Activated CD4-positive, alpha-beta T cell treated with anti-CD3 and anti-CD28 coated beads for 36 hours (primary cell): Measurements from ENCODE around the gene SYMPK. TPM values are rescaled to one million over a fixed set of nuclear protein-coding genes. Genes with fewer than 3 reads are reported as not detected.

Experiments
- ATAC-seq: fragments of 200-7000 bp; cut with Tn5 transposase; one replicate; pipeline ENCODE4 v1.10.0; 2021; ENCODE audit warnings: mild to moderate bottlenecking, moderate library complexity
- CTCF ChIA-PET: fragments of 350-600 bp; sonication (Branson Sonifier 250); formaldehyde crosslinking; loops from one replicate; lab custom pipeline; 2021; ENCODE audit warnings: antibody characterized with exemption; lab: Charles Lee
- POLR2A ChIA-PET: fragments of 350-600 bp; sonication (Branson Sonifier 250); formaldehyde crosslinking; loops from one replicate; lab custom pipeline; 2021; ENCODE audit warnings: antibody characterized with exemption, inconsistent platforms; lab: Charles Lee
- DNase-seq: peaks from one replicate; pipeline ENCODE4 v3.0.0-alpha.2; 2020
- H3K27ac Mint-ChIP-seq: one replicate; pipeline ENCODE4 v1.8.0; 2021; ENCODE audit warnings: mixed read lengths
- H3K27me3 Mint-ChIP-seq: one replicate; pipeline ENCODE4 v1.8.0; 2021; ENCODE audit warnings: mixed read lengths
- H3K36me3 Mint-ChIP-seq: one replicate; pipeline ENCODE4 v1.8.0; 2021; ENCODE audit warnings: low read depth, mixed read lengths
- H3K4me1 Mint-ChIP-seq: one replicate; pipeline ENCODE4 v1.8.0; 2021; ENCODE audit warnings: mixed read lengths
- H3K4me3 Mint-ChIP-seq: one replicate; pipeline ENCODE4 v1.8.0; 2021; ENCODE audit warnings: mild to moderate bottlenecking, moderate library complexity, mixed read lengths
- H3K9me3 Mint-ChIP-seq: one replicate; pipeline ENCODE4 v1.8.0; 2021; ENCODE audit warnings: low read depth, mixed read lengths
- intact Hi-C, 2 experiments: fragments of 100-400 bp; cut with DNase I in 1 of 2; cut with micrococcal nuclease in 1 of 2; formaldehyde crosslinking; loops; one replicate each; pipeline versions ENCODE4 v1.14.2 to v1.15.1; 2022 to 2024; cut with DNase I, micrococcal nuclease
- total RNA-seq, 2 experiments: library from RNA; stranded (reverse); gene quantifications; one replicate each; pipeline ENCODE4 v1.2.3, GENCODE V29; 2021

SYMPK gene
- total RNA-seq, 2 experiments from 2014 or later: 108 to 128 TPM

GRCh38 chr19:45770192-45771101 lies 92.5 kb downstream of the SYMPK start:
- Mint-ChIP-seq H3K9me3 (no peaks in the 10 kb centered on the region), H3K27me3 (peaks cover 10% of the 10 kb centered on the region), H3K4me3 (peak overlapping the region; percentile 78), H3K27ac (no peak overlapping the region), H3K4me1 (peaks cover 10% of the 10 kb centered on the region), H3K36me3 (peaks cover 3% of the 10 kb centered on the region)
- peak; percentile 68 for ATAC-seq
- POLR2A ChIA-PET: interaction anchor here (0.5 to 2.5 kb wide), 5 partner anchors 22 to 128 kb away, joined by 3 to 11 read pairs (median 5); partner anchors contain the start of gene DMWD
- peak; percentile 93 for DNase-seq
- intact Hi-C loops: loop anchor here (1.0 kb wide), 11 partner anchors 9 to 592 kb away; partner anchors contain the start of genes BLOC1S3 (in 1 of the 2), DMWD (in 1 of the 2), IRF2BP1 (in 1 of the 2) and QPCTL (in 1 of the 2)
- CTCF ChIA-PET: interaction anchor here (0.7 to 7.5 kb wide), 13 partner anchors 9 to 225 kb away, joined by 3 to 126 read pairs (median 4); partner anchors contain the start of genes CCDC61, DMWD, FBXO46 and IRF2BP1

- Mint-ChIP-seq H3K27me3 (peaks cover 10% of the 10 kb centered on the region), H3K27ac (peak overlapping the region; percentile 78), H3K9me3 (no peaks in the 10 kb centered on the region), H3K4me1 (peaks cover 10% of the 10 kb centered on the region), H3K36me3 (peaks cover 3% of the 10 kb centered on the region), H3K4me3 (peak overlapping the region; percentile 78)
- CTCF ChIA-PET: interaction anchor here (0.7 to 7.5 kb wide), 16 partner anchors 8 to 225 kb away, joined by 3 to 126 read pairs (median 4); partner anchors contain the start of genes CCDC61, DMWD, IRF2BP1 and MYPOP
- POLR2A ChIA-PET: interaction anchor here (0.6 to 2.5 kb wide), 6 partner anchors 9 to 575 kb away, joined by 3 to 11 read pairs (median 5); partner anchors contain the start of gene DMWD
- peak; percentile 73 for DNase-seq
- intact Hi-C loops: loop anchor here (1.0 to 5.0 kb wide), 20 partner anchors 9 to 592 kb away; partner anchors contain the start of genes IRF2BP1 (in 2 of the 2), BLOC1S3 (in 1 of the 2), CCDC61 (in 1 of the 2) and DMWD (in 1 of the 2)
- ATAC-seq: peak; percentile 37
Measured at GRCh38 chr19:45769821-45770191, 93.1 kb downstream of the SYMPK start.

- Mint-ChIP-seq H3K36me3 (peaks cover 3% of the 10 kb centered on the region), H3K27ac (peak within 1 kb of the TSS; percentile 78), H3K4me1 (peaks cover 10% of the 10 kb centered on the region), H3K9me3 (no peaks in the 10 kb centered on the region), H3K4me3 (peak within 1 kb of the TSS; percentile 78), H3K27me3 (peaks cover 10% of the 10 kb centered on the region)
- intact Hi-C loops: loop anchor here (1.0 to 5.0 kb wide), 10 partner anchors 39 to 363 kb away; partner anchors contain the start of genes CCDC61 (in 1 of the 2), FBXO46 (in 1 of the 2), IRF2BP1 (in 1 of the 2) and MYPOP (in 1 of the 2)
- DNase-seq (peak; percentile 99), ATAC-seq (peak; percentile 80)
- ChIA-PET POLR2A (interaction anchor here (0.5 to 2.5 kb wide), 9 partner anchors 10 to 576 kb away, joined by 3 to 11 read pairs (median 5); partner anchors contain the start of genes DMWD and QPCTL), CTCF (interaction anchor here (0.5 to 7.5 kb wide), 20 partner anchors 10 to 259 kb away, joined by 3 to 126 read pairs (median 4); partner anchors contain the start of genes CCDC61, DMWD, FBXO46 and IRF2BP1)
Measured at GRCh38 chr19:45768984-45769782, 93.8 kb downstream of the SYMPK start, which contains the start of gene SIX5. TSS of gene SIX5 (minus strand) at chr19:45769252. CDS start at chr19:45768844, 408 bp downstream.

- Mint-ChIP-seq H3K36me3 (peaks cover 3% of the 10 kb centered on the region), H3K9me3 (no peaks in the 10 kb centered on the region), H3K4me1 (peaks cover 10% of the 10 kb centered on the region), H3K27ac (no peak overlapping the region), H3K4me3 (peak overlapping the region; percentile 78), H3K27me3 (peaks cover 10% of the 10 kb centered on the region)
- DNase-seq (peak; percentile 71), ATAC-seq (no peak)
- CTCF ChIA-PET: interaction anchor here (0.9 to 7.5 kb wide), 10 partner anchors 11 to 113 kb away, joined by 3 to 126 read pairs (median 8); partner anchors contain the start of genes DMWD, FBXO46, QPCTL and SYMPK
- intact Hi-C loops: loop anchor here in 1 of 2 experiments (5.0 kb wide), 1 partner anchor 51 kb away; no protein-coding TSS in a partner anchor
- POLR2A ChIA-PET: interaction anchor here (0.5 to 2.5 kb wide), 6 partner anchors 11 to 460 kb away, joined by 3 to 11 read pairs (median 5); partner anchors contain the start of genes DMWD and QPCTL
Measured at GRCh38 chr19:45768655-45768983, 94.3 kb downstream of the SYMPK start.

GRCh38 chr19:45767881-45768654 lies 94.9 kb downstream of the SYMPK start:
- CTCF ChIA-PET: interaction anchor here (0.7 to 7.5 kb wide), 9 partner anchors 11 to 151 kb away, joined by 3 to 126 read pairs (median 7); partner anchors contain the start of genes DMWD, FBXO46 and SYMPK
- peak overlapping the region; percentile 62 for H3K4me3 Mint-ChIP-seq
- POLR2A ChIA-PET: interaction anchor here (1.1 to 1.2 kb wide), 3 partner anchors 11 to 75 kb away, joined by 3 to 8 read pairs (median 4); partner anchors contain the start of gene QPCTL
- no peak overlapping the region for H3K27ac Mint-ChIP-seq
- no peaks in the 10 kb centered on the region for H3K9me3 Mint-ChIP-seq
- intact Hi-C loops: loop anchor here in 1 of 2 experiments (5.0 kb wide), 1 partner anchor 51 kb away; no protein-coding TSS in a partner anchor
- peaks cover 10% of the 10 kb centered on the region for H3K4me1 Mint-ChIP-seq
- DNase-seq (no peak), ATAC-seq (no peak)
- H3K36me3 Mint-ChIP-seq: peaks cover 3% of the 10 kb centered on the region
- peaks cover 10% of the 10 kb centered on the region for H3K27me3 Mint-ChIP-seq

- H3K4me3 Mint-ChIP-seq: peak overlapping the region; percentile 17
Measured at GRCh38 chr19:45767410-45767880, 95.5 kb downstream of the SYMPK start.

GRCh38 chr19:45766869-45767346 lies 96.0 kb downstream of the SYMPK start:
- peaks cover 10% of the 10 kb centered on the region for H3K4me1 Mint-ChIP-seq
- POLR2A ChIA-PET: no interaction called here
- CTCF ChIA-PET: interaction anchor here (1.2 to 1.7 kb wide), 2 partner anchors 32 to 50 kb away, joined by 3 to 6 read pairs; no protein-coding TSS in a partner anchor

More at GRCh38 chr19:45767410-45767880, 95.5 kb downstream of the SYMPK start:
- H3K4me1 Mint-ChIP-seq: peaks cover 10% of the 10 kb centered on the region
- DNase-seq: no peak
- H3K27me3 Mint-ChIP-seq: peaks cover 10% of the 10 kb centered on the region
- ChIA-PET CTCF (interaction anchor here (0.7 to 2.0 kb wide), 4 partner anchors 32 to 151 kb away, joined by 3 to 8 read pairs (median 4); partner anchors contain the start of gene FBXO46), POLR2A (interaction anchor here (1.1 kb wide), 1 partner anchor 11 kb away, joined by 3 read pairs; no protein-coding TSS in a partner anchor)
- H3K27ac Mint-ChIP-seq: no peak overlapping the region
- peaks cover 3% of the 10 kb centered on the region for H3K36me3 Mint-ChIP-seq
- ATAC-seq: no peak
- intact Hi-C loops: loop anchor here in 1 of 2 experiments (5.0 kb wide), 1 partner anchor 50 kb away; no protein-coding TSS in a partner anchor
- H3K9me3 Mint-ChIP-seq: no peaks in the 10 kb centered on the region

GRCh38 chr19:45766296-45766868 lies 96.6 kb downstream of the SYMPK start:
- POLR2A ChIA-PET: no interaction called here
- Mint-ChIP-seq H3K27me3 (peaks cover 10% of the 10 kb centered on the region), H3K27ac (no peak overlapping the region), H3K4me3 (no peak overlapping the region), H3K9me3 (no peaks in the 10 kb centered on the region), H3K36me3 (peaks cover 3% of the 10 kb centered on the region), H3K4me1 (peaks cover 10% of the 10 kb centered on the region)
- CTCF ChIA-PET: interaction anchor here (1.2 kb wide), 1 partner anchor 33 kb away, joined by 3 read pairs; no protein-coding TSS in a partner anchor
- intact Hi-C loops: loop anchor here in 1 of 2 experiments (5.0 kb wide), 1 partner anchor 49 kb away; no protein-coding TSS in a partner anchor
- DNase-seq (no peak), ATAC-seq (no peak)

More at GRCh38 chr19:45766869-45767346, 96.0 kb downstream of the SYMPK start:
- no peak overlapping the region for H3K27ac Mint-ChIP-seq
- H3K36me3 Mint-ChIP-seq: peaks cover 3% of the 10 kb centered on the region
- no peak for DNase-seq
- intact Hi-C loops: loop anchor here in 1 of 2 experiments (5.0 kb wide), 1 partner anchor 50 kb away; no protein-coding TSS in a partner anchor
- no peaks in the 10 kb centered on the region for H3K9me3 Mint-ChIP-seq
- no peak for ATAC-seq
- H3K27me3 Mint-ChIP-seq: peaks cover 10% of the 10 kb centered on the region
- H3K4me3 Mint-ChIP-seq: no peak overlapping the region
